LoVo (cell line): ENCODE data around the gene ZNHIT6.
"Not testable (repeated sequence)": the region's sequence is repeated elsewhere in the genome, so short reads cannot be mapped to it uniquely, and the experiment has no call there.

Experiments used
- DNase-seq: peaks from one replicate; pipeline ENCODE4 v3.0.0-alpha.2; 2016; ENCODE audit warnings: low spot score

Gene ZNHIT6, protein sequence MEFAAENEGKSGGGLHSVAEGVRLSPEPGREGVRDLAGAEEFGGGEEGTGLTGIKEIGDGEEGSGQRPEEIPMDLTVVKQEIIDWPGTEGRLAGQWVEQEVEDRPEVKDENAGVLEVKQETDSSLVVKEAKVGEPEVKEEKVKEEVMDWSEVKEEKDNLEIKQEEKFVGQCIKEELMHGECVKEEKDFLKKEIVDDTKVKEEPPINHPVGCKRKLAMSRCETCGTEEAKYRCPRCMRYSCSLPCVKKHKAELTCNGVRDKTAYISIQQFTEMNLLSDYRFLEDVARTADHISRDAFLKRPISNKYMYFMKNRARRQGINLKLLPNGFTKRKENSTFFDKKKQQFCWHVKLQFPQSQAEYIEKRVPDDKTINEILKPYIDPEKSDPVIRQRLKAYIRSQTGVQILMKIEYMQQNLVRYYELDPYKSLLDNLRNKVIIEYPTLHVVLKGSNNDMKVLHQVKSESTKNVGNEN

DNA sequence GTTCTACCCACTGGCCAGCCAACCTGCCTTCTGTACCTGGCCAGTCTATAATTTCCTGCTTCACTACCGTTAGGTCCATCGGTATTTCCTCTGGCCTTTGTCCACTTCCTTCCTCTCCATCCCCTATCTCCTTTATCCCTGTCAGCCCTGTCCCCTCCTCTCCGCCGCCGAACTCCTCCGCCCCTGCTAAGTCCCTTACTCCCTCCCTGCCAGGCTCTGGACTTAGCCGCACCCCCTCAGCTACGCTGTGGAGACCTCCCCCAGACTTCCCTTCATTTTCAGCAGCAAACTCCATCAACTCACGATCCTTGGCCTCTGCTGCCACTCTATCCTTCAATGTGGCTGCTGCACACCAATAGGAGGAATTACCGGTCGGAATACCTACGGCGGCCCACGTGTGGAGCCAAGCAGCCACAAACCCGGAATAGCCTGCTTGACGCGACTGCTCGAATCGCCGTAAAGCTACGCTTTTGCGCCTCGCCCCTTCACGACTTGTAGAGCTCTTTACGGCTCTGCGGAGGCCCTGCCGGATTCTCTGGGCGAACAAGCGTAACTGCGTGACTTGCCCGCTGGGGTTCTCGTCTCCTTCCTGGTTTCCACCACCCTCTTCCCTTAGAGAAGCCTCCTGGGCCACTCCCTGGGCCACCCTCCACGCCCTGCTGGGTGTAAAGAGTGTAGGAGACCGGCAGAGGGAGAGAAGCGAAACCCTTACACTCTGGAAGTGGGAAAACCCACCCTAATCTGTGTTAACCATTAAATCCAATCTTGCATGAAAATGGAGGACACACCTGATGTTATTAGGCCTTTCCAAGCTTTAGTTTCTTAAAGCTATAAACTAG, at the start of gene ZNHIT6:
TSS of gene ZNHIT6 (minus strand) at position 444 of the 839 bp plus-strand sequence. CDS start at position 295, 149 bp downstream.
- peak; percentile 96 for DNase-seq

DNA sequence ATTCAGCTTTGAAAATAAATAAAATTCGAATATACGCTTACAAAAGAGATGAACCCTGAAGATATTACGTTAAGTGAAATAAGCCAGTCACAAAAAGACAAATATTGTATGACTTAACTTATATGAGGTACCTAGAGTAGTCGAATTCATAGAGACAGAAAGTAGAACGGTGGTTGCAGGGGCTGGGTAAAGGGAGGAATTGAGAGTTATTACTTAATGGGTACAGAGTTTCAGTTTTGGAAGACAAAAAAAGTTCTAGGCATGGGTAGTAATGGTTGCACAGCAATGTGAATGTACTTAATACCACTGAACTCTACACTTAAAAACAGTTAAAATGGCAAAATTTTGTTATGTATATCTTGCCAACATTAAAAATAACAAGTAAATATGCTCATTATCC, 48.6 kb upstream of the ZNHIT6 start:
- no peak for DNase-seq

DNA sequence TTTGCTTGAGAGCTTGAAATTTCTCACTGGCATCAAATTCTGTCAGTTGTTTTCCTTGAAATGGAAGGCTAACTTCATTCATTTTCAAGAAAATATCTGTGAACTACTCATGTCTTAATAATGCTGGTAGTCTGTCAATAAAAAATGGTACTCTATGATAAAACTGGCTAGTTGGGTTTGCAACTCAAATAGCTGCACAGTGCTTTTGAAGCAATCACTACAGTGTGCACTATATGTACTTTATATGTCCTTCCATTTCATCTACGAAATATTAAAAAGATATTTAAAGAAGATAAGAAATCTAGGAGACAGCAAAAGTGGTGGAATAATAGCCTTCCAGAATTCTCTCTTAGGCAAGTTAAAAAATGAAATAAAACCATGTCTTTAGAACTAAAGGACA, 39.9 kb upstream of the ZNHIT6 start:
- DNase-seq: no peak

DNA sequence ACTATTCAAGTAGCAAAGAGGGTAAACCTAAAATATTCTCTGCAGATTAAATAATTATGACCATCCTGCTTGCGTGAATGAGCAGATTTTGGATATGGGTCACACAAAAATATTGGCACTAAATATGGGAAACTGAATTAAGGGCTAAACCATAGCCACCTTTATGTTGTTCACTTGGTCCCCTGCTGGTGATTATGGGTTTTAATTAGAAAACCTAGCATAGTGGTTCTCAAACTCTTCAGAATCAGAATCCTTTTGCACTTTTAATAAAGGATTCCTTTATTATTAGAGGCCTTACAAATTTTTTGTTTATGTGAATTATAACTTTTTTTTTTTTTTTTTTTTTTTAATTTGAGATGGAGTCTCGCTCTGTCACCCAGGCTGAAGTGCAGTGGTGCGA, 38.5 kb upstream of the ZNHIT6 start:
- no peak for DNase-seq

DNA sequence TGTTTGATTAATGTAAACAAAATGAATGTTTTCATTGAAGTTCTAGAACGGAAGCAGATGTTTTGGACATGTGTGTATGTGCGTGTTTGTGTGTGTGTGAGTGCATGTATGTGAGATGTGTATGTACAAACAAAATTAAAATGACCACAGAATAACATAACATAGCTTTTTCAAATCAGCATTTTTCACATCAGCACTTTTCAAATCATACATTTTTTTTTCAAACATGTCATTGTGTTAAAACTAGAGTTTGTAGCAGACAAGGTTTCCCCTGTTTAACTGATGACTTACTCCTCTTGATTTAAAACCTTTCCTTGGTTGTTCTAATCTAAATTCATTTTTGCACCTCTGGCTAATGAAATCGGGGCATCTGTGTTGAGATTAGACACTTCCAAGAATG, 35.6 kb upstream of the ZNHIT6 start:
- DNase-seq: no peak

DNA sequence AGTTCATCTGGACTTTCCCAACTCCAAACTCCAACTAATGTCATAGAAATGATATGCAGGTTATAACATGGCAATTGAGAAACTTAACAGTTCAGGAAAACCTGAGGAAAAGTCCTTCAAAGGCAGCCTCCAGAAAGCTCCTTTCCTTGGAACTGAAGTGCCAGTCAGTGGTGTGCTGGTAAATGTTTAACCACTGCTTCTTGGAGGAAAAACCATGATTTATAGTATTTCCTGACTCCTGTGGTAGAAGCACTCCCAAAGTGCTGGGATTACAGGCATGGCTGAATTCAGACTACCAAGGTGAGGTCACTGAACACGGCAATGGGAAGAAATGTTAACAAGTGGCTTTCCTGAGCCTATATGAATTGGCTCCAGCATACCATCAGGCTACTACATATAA, 26.7 kb upstream of the ZNHIT6 start:
- DNase-seq: peak; percentile 6

DNA sequence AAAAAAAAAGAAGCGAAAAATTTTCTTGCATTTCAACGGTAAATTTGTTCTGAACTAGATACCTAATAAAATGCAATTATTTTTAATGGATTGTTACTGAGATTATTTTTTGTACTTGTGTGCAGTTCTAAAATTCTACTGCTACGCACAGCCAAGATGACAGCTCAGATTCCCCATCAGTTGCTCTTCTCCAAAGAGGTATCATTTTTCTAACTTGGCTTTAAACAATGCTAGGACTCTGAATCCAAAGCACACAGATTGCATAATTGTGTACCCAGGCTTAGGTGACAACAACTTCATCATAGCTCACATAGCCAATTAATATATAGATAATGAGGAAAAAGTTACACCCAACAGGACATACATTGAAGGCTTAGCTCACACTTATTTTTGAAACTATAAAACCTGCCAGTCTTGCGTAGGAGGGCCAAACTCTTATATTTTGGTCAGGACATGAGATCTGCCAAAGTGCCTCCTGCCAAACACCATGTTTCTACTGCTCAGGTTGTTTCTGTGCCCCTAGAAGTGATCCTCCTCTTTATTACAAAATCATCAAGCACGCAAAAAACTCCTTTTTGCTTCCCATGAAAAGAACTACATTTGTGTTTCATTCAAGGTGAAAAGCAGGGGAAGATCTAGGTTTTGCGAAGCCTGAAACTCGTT, 10.6 kb upstream of the ZNHIT6 start:
- no peak for DNase-seq

DNA sequence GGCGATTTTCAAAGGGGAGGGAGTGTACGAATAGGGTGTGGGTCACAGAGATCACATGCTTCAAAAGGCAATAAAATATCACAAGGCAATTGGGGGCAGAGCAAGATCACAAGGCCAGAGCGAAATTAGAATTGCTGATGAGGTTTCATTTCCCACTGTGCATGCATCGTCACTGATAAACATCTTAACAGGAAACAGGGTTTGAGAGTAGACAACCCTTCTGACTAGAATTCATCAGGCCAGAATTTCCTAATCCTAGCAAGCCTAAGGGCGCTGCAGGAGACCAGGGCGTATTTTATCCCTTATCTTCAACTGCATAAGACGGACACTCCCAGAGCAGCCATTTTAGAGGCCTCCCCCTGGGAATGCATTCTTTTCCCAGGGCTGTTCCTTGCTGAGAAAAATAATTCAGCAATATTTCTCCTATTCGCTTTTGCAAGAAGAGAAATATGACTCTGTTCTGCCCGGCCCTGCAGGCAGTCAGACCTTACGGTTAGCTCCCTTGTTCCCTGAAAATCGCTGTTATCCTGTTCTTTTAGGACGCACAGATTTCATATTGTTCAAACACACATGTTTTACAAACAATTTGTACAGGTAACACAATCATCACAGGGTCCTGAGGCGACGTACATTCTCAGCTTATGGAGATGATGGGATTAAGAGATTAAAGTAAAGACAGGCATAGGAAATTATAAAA, 6.3 kb upstream of the ZNHIT6 start:
- DNase-seq: not testable (repeated sequence)

DNA sequence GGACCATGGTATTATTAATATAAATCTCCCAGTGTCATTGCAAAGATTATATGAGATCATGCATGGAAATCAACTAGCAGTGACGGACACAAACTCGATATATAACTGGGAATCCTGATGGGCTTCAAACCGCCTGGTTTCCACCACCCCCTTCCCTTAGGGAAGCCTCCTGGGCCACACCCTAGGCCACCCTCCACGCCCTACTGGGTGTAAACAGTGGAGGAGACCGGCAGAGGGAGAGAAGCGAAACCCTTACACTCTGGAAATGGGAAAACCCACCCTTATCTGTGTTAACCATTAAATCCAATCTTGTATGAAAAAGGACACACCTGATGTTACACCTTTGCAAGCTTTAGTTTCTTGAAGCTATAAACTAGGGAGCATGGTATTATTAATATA, 595 bp upstream of the ZNHIT6 start:
- DNase-seq: peak; percentile 74

DNA sequence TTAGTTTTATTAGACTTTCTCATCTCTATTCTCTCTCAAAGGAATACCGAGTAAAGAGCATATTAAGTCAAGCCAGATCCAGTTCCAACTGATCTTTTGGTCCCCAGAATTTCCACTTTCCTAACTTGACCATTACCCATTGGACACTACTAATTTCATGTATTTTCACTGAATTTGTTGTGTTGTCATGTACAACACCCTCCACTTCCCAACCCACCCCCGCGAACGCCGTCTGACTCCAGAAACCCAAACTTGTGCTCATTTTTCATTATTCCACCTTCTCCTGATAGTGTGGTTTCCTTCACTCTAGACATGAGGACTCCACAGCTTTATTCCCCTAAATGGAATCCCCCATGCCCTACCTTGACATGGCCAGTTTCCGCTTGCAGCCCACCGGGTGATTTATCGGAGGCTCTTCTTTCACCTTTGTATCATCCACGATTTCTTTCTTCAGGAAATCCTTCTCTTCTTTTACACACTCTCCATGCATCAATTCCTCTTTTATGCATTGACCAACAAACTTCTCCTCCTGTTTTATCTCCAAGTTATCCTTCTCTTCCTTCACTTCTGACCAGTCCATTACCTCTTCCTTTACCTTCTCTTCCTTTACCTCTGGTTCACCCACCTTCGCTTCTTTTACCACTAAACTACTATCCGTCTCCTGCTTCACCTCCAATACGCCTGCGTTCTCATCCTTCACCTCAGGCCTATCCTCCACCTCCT, 805 bp downstream of the ZNHIT6 start:
- DNase-seq: peak; percentile 4

DNA sequence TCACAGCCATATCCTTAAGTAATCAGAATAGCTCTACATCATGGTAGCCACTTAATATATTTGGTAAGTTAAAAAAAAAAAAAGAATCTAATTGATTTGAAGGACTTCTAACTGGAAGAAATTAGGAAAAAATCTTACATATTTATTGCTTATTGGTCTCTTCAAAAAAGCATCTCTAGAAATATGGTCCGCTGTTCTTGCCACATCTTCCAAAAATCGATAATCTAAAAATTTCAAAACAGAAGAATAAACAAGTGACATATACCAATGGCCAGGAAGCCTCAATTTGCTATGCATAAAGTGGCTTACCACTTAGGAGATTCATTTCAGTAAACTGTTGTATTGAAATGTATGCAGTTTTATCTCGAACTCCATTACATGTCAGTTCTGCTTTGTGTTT, 2.3 kb downstream of the ZNHIT6 start:
- no peak for DNase-seq

DNA sequence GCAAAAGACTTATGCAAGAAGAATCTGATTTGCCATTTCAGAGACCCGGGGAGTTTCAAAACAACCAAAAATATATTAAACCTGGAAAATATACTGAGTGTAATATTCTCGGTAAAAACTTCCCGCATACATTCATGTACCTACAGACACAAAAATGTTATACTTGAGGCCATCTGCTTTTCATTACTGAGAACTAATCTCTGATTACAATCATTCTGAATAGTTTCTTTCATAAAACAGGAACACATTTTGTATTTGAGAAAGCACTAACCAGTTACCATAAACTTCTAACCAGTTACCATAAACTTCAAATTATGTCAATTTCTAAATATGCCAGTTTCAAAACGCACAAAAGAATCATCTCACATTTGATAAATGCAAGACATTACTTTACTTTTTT, 7.8 kb downstream of the ZNHIT6 start:
- DNase-seq: no peak

DNA sequence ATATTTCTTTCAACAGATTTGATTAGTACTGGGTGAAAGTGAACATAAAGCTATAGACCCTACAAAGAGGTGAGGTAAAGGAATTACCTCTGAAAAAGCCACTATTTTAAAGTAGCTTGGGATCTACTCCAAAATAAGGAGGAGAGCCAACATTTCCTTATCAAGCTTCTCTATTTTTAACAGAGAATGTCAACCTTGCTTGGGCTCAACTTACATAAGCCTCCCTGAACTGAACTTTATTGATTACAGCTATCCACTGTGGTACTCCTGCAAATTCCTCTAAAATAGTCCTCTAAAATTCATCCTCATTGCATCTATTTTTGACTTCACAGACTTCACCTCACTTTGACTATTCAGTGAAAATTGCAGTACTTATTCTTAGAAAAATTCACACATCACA, 10.3 kb downstream of the ZNHIT6 start:
- DNase-seq: no peak

DNA sequence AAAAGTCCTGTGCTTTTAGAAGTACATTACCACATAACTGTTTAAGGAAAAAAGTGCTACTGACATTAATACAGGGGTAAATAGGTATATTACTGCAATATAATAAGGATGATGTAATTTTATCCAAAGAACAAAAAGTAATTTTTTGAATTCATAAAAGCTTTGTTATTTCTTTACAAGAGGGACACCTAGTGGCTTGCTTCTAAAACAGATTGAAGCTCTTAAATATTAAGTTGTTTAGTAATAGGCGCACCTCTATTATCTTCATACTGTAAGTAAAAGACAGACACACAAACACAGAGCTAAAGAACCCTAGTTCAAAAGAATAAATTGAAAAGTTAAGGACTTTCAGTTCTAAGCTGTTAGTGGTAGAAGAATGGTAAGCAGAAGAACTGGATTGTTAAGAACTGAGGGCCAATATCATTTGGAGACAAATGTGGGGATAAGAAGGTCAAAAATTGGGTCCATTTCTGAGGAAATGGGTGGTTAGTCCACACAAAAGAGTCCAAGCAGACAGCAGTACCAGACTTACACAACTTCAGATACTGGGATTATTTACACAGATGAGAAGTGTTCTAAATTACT, 15.4 kb downstream of the ZNHIT6 start:
- DNase-seq: no peak

DNA sequence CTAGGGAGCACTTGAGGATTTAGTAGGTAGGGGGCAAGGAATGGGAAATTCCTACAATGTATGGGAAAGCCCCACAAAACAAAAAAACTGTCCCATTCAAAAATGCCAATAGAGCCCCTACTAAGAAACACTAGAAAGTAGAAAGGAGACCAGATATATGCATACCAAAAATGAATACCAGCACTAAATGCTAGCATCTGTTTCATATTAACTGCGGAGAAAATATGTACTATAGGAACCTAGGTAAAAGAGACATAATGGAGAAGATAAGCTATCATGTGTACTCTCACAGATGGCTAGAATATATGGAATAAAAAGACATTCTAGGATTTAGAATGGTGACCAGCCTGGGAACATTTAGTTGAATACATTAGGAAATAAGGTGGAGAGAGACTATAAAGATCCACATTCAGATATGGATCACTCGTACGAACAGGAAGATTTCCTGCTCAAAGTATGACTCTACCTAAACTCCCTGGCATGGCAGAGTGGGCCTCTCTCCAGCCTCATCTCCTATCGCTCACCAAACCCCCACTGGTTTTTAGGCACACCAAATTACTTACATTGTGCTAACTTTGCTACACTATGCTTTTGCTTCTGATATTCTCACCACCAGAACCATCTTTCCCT, 18.3 kb downstream of the ZNHIT6 start:
- DNase-seq: no peak

DNA sequence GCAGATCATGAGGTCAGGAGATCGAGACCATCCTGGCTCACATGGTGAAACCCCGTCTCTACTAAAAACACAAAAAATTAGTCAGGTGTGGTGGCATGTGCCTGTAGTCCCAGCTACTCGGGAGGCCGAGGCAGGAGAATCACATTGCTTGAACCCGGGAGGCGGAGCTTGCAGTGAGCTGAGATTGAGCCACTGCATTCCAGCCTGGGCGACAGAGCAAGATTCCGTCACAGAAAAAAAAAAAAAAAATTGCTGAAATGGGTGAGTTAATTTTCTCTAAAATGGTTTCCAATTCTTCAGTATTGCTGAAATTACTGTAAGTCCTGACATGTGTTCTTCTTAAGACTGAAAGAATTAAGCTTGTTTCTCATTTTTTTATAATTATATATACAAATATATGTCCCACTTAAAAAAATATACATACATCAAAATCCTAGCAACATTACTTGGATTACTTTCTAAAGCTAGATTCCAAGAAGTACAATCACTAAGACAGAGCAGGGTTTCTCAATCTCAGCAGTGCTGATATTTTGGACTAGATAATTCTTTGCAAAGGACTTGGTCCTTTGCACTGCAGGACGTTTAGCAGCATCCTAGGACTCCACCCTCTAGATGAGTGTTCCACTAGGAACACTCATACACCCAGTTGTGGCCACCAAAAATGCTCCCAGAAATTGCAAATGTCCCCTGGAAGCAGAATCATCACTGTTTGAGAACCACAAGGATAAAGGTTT, 24.8 kb downstream of the ZNHIT6 start:
- DNase-seq: no peak

DNA sequence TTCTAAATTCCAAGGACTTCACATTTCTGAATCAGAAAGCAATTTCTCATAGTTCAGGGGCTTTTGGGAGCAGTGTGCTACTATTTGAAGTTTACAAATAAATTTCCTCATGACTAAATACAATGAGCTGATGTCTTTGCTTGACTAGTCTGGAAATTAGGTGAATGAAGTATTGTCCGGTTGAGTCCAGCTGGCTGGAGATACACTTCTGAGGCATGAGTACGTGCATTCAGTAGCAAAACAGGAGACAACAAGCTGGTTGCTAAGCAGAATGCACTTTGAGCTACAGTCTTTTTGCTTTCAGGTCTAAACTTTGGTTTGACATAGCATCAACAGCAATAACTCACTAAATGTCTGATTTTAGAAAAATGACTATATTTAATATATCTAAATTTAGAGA, 27.1 kb downstream of the ZNHIT6 start:
- no peak for DNase-seq

DNA sequence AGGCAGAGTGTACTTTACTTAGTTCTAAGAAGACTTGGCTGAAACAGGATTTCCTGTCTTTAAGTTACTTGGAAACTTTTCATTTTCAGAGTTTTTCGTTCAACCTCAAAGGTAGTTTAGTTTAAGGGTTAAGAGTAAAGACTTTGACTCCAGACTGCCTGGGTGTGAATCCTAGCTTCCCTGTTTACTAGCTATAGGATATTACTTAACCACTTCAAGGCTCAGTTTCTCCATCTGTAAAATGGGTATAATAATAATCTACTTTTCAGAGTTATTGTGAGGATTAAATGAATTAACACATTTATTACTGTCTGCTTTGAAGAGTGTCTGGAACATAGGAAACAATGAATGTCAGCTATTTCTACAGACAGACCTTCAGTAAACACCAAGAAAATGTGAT, 30.0 kb downstream of the ZNHIT6 start:
- no peak for DNase-seq

DNA sequence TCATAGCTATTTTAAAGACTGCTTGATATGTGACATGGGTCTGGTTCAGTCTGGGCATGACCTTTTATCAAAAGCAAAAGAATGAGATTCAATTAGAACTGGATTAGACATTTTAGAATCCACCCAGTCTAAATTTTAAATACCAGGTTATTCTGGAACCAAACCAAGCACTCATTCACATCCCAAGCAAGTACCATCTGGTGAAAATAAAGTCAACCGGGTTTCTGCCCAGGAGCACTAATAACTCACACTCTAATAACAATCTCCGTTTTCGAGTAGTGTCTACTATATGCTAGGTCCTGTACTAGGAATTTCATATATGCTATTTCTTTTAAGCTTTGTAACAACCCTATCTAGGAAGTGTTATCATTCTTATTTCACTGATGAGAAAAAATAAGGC, 30.6 kb downstream of the ZNHIT6 start:
- DNase-seq: no peak
